ENCODE results near the gene CST2.

DNA sequence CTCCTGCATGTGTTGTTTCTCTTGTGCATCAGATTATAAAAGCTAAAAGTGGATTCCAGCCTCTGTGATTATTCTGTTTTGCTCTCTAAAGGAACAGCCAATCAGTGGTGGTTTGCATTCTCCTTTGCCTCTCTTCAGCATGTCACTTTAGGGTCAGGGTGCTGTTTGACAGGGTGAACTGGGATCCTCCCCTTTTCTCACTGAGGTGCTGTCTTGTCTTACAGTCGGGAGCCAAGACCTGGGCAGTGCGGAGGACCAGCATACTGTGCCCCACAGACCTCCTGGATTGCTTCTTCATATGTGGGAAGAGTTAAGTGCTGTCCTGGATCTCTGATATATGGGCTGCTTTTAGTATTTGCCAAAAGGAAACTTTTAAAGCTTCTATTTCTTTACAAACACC is 15.2 kb upstream of the CST2 start:
- TF ChIP-seq, protein P1, sequence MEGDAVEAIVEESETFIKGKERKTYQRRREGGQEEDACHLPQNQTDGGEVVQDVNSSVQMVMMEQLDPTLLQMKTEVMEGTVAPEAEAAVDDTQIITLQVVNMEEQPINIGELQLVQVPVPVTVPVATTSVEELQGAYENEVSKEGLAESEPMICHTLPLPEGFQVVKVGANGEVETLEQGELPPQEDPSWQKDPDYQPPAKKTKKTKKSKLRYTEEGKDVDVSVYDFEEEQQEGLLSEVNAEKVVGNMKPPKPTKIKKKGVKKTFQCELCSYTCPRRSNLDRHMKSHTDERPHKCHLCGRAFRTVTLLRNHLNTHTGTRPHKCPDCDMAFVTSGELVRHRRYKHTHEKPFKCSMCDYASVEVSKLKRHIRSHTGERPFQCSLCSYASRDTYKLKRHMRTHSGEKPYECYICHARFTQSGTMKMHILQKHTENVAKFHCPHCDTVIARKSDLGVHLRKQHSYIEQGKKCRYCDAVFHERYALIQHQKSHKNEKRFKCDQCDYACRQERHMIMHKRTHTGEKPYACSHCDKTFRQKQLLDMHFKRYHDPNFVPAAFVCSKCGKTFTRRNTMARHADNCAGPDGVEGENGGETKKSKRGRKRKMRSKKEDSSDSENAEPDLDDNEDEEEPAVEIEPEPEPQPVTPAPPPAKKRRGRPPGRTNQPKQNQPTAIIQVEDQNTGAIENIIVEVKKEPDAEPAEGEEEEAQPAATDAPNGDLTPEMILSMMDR (conservative IDR thresholded peaks at IDR 0.05 in 1 of 2, IDR thresholded peaks at IDR 0.05 in 1 of 2; ENCODE audit: low read depth in 1 of 2, low read length in 2 of 2): no peak
- no peak for TF ChIP-seq EZH2 (IDR thresholded peaks at IDR 0.05; ENCODE audit: low read length, missing control alignments)
